Measurements from ENCODE around the gene UHRF1.

GRCh38 chr19:4902796-4903195 is 6.5 kb upstream of the UHRF1 start, which contains the start of gene ARRDC5:
- no peak for TF ChIP-seq YY1 (IDR thresholded peaks at IDR 0.05; ENCODE audit: insufficient read depth, insufficient read length)
- no peak for TF ChIP-seq SUZ12 (IDR thresholded peaks at IDR 0.05; ENCODE audit: extremely low read depth, insufficient read depth, insufficient read length)
- no peak for TF ChIP-seq ZNF274 (IDR thresholded peaks at IDR 0.05; ENCODE audit: low read depth, low read length)
